Sigmoid colon (tissue), 7 donors: ENCODE data around the gene PFKP. TPM values are rescaled to one million over a fixed set of nuclear protein-coding genes. Genes with fewer than 3 reads are reported as not detected.

Experiments
- DNase-seq: peaks from one replicate; pipeline ENCODE4 v3.0.0-alpha.2; 2019
- H3K27ac ChIP-seq, 4 donors: fragments of 200-600 bp; sonication (generic); one replicate each; pipeline ENCODE4 v1.5.1; 2016 to 2019; ENCODE audit warnings: mild to moderate bottlenecking in 1 of 4
- H3K27me3 ChIP-seq, 3 donors: fragments of 200-600 bp; sonication (generic); one replicate each; pipeline ENCODE4 v1.5.1; 2019; ENCODE audit warnings: mild to moderate bottlenecking in 1 of 3
- H3K36me3 ChIP-seq, 4 donors: fragments of 200-600 bp; sonication (generic); one replicate each; pipeline ENCODE4 v1.5.1; 2016 to 2019
- H3K4me1 ChIP-seq, 4 donors: fragments of 200-600 bp; sonication (generic); one replicate each; pipeline ENCODE4 v1.5.1; 2017 to 2019
- H3K4me3 ChIP-seq, 4 donors: fragments of 200-600 bp; sonication (generic); one replicate each; pipeline ENCODE4 v1.5.1; 2017 to 2019; ENCODE audit warnings: mild to moderate bottlenecking in 2 of 4, moderate library complexity in 1 of 4
- H3K9me3 ChIP-seq, 4 donors: fragments of 200-600 bp in 3 of 4; sonication (generic) in 3 of 4; one replicate each; pipeline versions ENCODE4 v1.5.1 to v1.6.1; 2013 to 2019
- CTCF ChIP-seq, 4 experiments: fragments of 450-650 bp in 3 of 4; fragments of 200-600 bp in 1 of 4; IDR thresholded peaks; one replicate each; pipeline ENCODE4 v1.5.1; 2016 to 2019; ENCODE audit warnings: antibody characterized with exemption in 4 of 4, mild to moderate bottlenecking in 3 of 4, moderate library complexity in 2 of 4
- EP300 ChIP-seq, 4 donors: sonication (generic); formaldehyde crosslinking; IDR thresholded peaks; one replicate each; pipeline ENCODE4 v1.6.1; 2017; ENCODE audit warnings: antibody characterized with exemption in 4 of 4
- POLR2A ChIP-seq, 2 donors: fragments of 450-650 bp; IDR thresholded peaks; one replicate each; pipeline ENCODE4 v1.6.1; 2016; ENCODE audit warnings: antibody characterized with exemption in 2 of 2, mild to moderate bottlenecking in 2 of 2, moderate library complexity in 2 of 2
- POLR2AphosphoS5 ChIP-seq, 4 donors: sonication (generic); formaldehyde crosslinking; IDR thresholded peaks; one replicate each; pipeline ENCODE4 v1.6.1; 2017; ENCODE audit warnings: antibody characterized with exemption in 4 of 4
- WGBS, 2 donors: extraction: QIAGEN DNeasy Blood & Tissue Kit; methylation state at CpG; one replicate each; pipeline ENCODE4 v1.1.7; 2013; 5-methylcytosine and 5-hydroxymethylcytosine counted together
- intact Hi-C: fragments of 100-400 bp; cut with DNase I; formaldehyde crosslinking; loops from one replicate; pipeline ENCODE4 v1.15.1; 2023
- polyA plus RNA-seq, 3 donors: library from polyadenylated mRNA; stranded (reverse); fragments of 200-250 nt; gene quantifications; one replicate each; pipeline ENCODE4 v1.2.3, GENCODE V29; 2013
- total RNA-seq, 4 donors: library from RNA; depleted of rRNA; stranded (reverse); fragments of >200 nt; gene quantifications; one replicate each; pipeline ENCODE4 v1.1.0, GENCODE V29; 2016
- donor health status: healthy with polysubstance abuse.
- donor health status: Bipolar disorder and iron deficiency.
- donor health status: healthy.

PFKP gene
- total RNA-seq (10 to 100 TPM; 27.5 to 94.7 (median 58.4) TPM), polyA plus RNA-seq (100 to 1,000 TPM in 1 of 3 donors, 10 to 100 TPM in 2; 26.4 to 105 (median 40.2) TPM)

- H3K9me3 ChIP-seq, result no peaks in the 10 kb centered on the region
- peaks cover 0 to 6% (median 0%) of the 10 kb centered on the region in 4 donors for H3K36me3 ChIP-seq
- H3K4me1 ChIP-seq, result peaks cover 0 to 39% (median 22%) of the 10 kb centered on the region in 4 donors
- H3K27ac ChIP-seq, result peak within 1 kb of the TSS; percentile 79 to 87 (median 80)
- DNase-seq, result peak; percentile 71
- intact Hi-C loops, result no loop called here
- WGBS, 2 donors, result 1% methylated on average over 86 of the region's 86 CpGs
- TF ChIP-seq POLR2AphosphoS5 (IDR thresholded peaks at IDR 0.05) (peak; percentile 65 to 90 (median 83)), POLR2A (IDR thresholded peaks at IDR 0.05) (peak; percentile 39), CTCF (IDR thresholded peaks at IDR 0.05) (no peak)
- no peaks in the 10 kb centered on the region for H3K27me3 ChIP-seq
- peak within 1 kb of the TSS; percentile 41 to 89 (median 78) for H3K4me3 ChIP-seq
Observed at GRCh38 chr10:3067118-3067858, at the start of gene PFKP. Gene PFKP (plus strand): TSS chr10:3067548. CDS start chr10:3067596, 48 bp downstream.

GRCh38 chr10:3018247-3018646 lies 49.1 kb upstream of the PFKP start:
- Histone ChIP-seq H3K36me3 (no peaks in the 10 kb centered on the region), H3K9me3 (peaks cover 0 to 3% (median under 1%) of the 10 kb centered on the region in 4 donors)

GRCh38 chr10:3020311-3020710 lies 47.0 kb upstream of the PFKP start:
- H3K4me3 ChIP-seq, result no peak overlapping the region
- intact Hi-C loops, result no loop called here
- no peaks in the 10 kb centered on the region for H3K4me1 ChIP-seq
- TF ChIP-seq EP300 (IDR thresholded peaks at IDR 0.05), result no peak
- TF ChIP-seq POLR2AphosphoS5 (IDR thresholded peaks at IDR 0.05), result no peak
- no peak for TF ChIP-seq POLR2A (IDR thresholded peaks at IDR 0.05)
- no peak for TF ChIP-seq CTCF (IDR thresholded peaks at IDR 0.05)
- DNase-seq, result no peak
- 91 to 95% methylated on average over 15 of the region's 15 CpGs for WGBS, 2 donors
- H3K27ac ChIP-seq, result no peak overlapping the region
- H3K36me3 ChIP-seq, result no peaks in the 10 kb centered on the region
- H3K27me3 ChIP-seq, result no peaks in the 10 kb centered on the region
- H3K9me3 ChIP-seq, result no peaks in the 10 kb centered on the region

More at GRCh38 chr10:3018247-3018646, 49.1 kb upstream of the PFKP start:
- no peak for DNase-seq
- Histone ChIP-seq H3K4me3 (no peak overlapping the region), H3K27me3 (peaks cover 0 to 13% (median 0%) of the 10 kb centered on the region in 3 donors), H3K4me1 (no peaks in the 10 kb centered on the region), H3K27ac (no peak overlapping the region)
- no peak for TF ChIP-seq CTCF (IDR thresholded peaks at IDR 0.05)
- no peak for TF ChIP-seq POLR2AphosphoS5 (IDR thresholded peaks at IDR 0.05)
- TF ChIP-seq POLR2A (IDR thresholded peaks at IDR 0.05), result no peak
- TF ChIP-seq EP300 (IDR thresholded peaks at IDR 0.05), result no peak
- WGBS, 2 donors, result 68 to 81% methylated on average over 4 of the region's 4 CpGs
- intact Hi-C loops, result no loop called here

GRCh38 chr10:3020881-3021280 lies 46.5 kb upstream of the PFKP start:
- H3K9me3 ChIP-seq, result no peaks in the 10 kb centered on the region
- intact Hi-C loops, result no loop called here
- no peaks in the 10 kb centered on the region for H3K27me3 ChIP-seq
- DNase-seq, result no peak
- H3K4me1 ChIP-seq, result no peaks in the 10 kb centered on the region
- TF ChIP-seq EP300 (IDR thresholded peaks at IDR 0.05) (no peak), CTCF (IDR thresholded peaks at IDR 0.05) (no peak), POLR2AphosphoS5 (IDR thresholded peaks at IDR 0.05) (no peak), POLR2A (IDR thresholded peaks at IDR 0.05) (no peak)
- 94 to 97% methylated on average over 19 of the region's 19 CpGs for WGBS, 2 donors
- H3K27ac ChIP-seq, result no peak overlapping the region
- no peak overlapping the region for H3K4me3 ChIP-seq
- H3K36me3 ChIP-seq, result no peaks in the 10 kb centered on the region
